Measurements from ENCODE around the gene LMO1. TPM values are rescaled to one million over a fixed set of nuclear protein-coding genes. Genes with fewer than 3 reads are reported as not detected.

Gene LMO1
- total RNA-seq, 1 donor from 2014 or later = 3.6 TPM

- ATAC-seq = no peak
- intact Hi-C loops (cut with DNase I) = no loop called here
- no peak for DNase-seq (ENCODE audit: missing footprints)
Observed at GRCh38 chr11:8253566-8253965, 10.1 kb downstream of the LMO1 start.

- DNase-seq (ENCODE audit: missing footprints) (no peak), ATAC-seq (no peak)
- intact Hi-C loops (cut with DNase I) = no loop called here
Observed at GRCh38 chr11:8252946-8253345, 10.7 kb downstream of the LMO1 start.

- no peak for DNase-seq (ENCODE audit: missing footprints)
- ATAC-seq = no peak
- intact Hi-C loops (cut with DNase I) = no loop called here
Observed at GRCh38 chr11:8252388-8252787, 11.3 kb downstream of the LMO1 start.

- ATAC-seq (no peak), DNase-seq (ENCODE audit: missing footprints) (no peak)
- intact Hi-C loops (cut with DNase I) = no loop called here
Observed at GRCh38 chr11:8251616-8252295, 11.9 kb downstream of the LMO1 start.

- intact Hi-C loops (cut with DNase I) = no loop called here
- DNase-seq (ENCODE audit: missing footprints) (no peak), ATAC-seq (no peak)
Observed at GRCh38 chr11:8250981-8251615, 12.6 kb downstream of the LMO1 start.

- ATAC-seq (no peak), DNase-seq (ENCODE audit: missing footprints) (no peak)
- intact Hi-C loops (cut with DNase I) = no loop called here
Observed at GRCh38 chr11:8250434-8250833, 13.2 kb downstream of the LMO1 start.

- intact Hi-C loops (cut with DNase I) = no loop called here
- no peak for DNase-seq (ENCODE audit: missing footprints)
- no peak for ATAC-seq
Observed at GRCh38 chr11:8249482-8249881, 14.2 kb downstream of the LMO1 start.

GRCh38 chr11:8248786-8249185, 14.9 kb downstream of the LMO1 start:
- DNase-seq (ENCODE audit: missing footprints) = no peak
- ATAC-seq = no peak

GRCh38 chr11:8247312-8247711, 16.4 kb downstream of the LMO1 start:
- intact Hi-C loops (cut with DNase I) = no loop called here
- ATAC-seq (no peak), DNase-seq (ENCODE audit: missing footprints) (no peak)

More at GRCh38 chr11:8248786-8249185, 14.9 kb downstream of the LMO1 start:
- intact Hi-C loops (cut with DNase I) = no loop called here

GRCh38 chr11:8243458-8243857, 20.2 kb downstream of the LMO1 start:
- intact Hi-C loops (cut with DNase I) = no loop called here
- DNase-seq (ENCODE audit: missing footprints) (no peak), ATAC-seq (no peak)

- intact Hi-C loops (cut with DNase I) = no loop called here
- DNase-seq (ENCODE audit: missing footprints) (no peak), ATAC-seq (no peak)
Observed at GRCh38 chr11:8242499-8243280, 21.0 kb downstream of the LMO1 start.

GRCh38 chr11:8242118-8242475, 21.6 kb downstream of the LMO1 start:
- DNase-seq (ENCODE audit: missing footprints) = no peak
- intact Hi-C loops (cut with DNase I) = no loop called here
- no peak for ATAC-seq

GRCh38 chr11:8241373-8242117, 22.1 kb downstream of the LMO1 start:
- ATAC-seq (no peak), DNase-seq (ENCODE audit: missing footprints) (no peak)
- intact Hi-C loops (cut with DNase I) = no loop called here

- DNase-seq (ENCODE audit: missing footprints) (no peak), ATAC-seq (no peak)
- intact Hi-C loops (cut with DNase I) = no loop called here
Observed at GRCh38 chr11:8239536-8240228, 24.0 kb downstream of the LMO1 start.

- no peak for ATAC-seq
- no peak for DNase-seq (ENCODE audit: missing footprints)
- intact Hi-C loops (cut with DNase I) = no loop called here
Observed at GRCh38 chr11:8239040-8239439, 24.6 kb downstream of the LMO1 start.

- intact Hi-C loops (cut with DNase I) = no loop called here
- no peak for ATAC-seq
- no peak for DNase-seq (ENCODE audit: missing footprints)
Observed at GRCh38 chr11:8237453-8237852, 26.2 kb downstream of the LMO1 start.

GRCh38 chr11:8235925-8236324, 27.8 kb downstream of the LMO1 start:
- intact Hi-C loops (cut with DNase I) = no loop called here
- no peak for DNase-seq (ENCODE audit: missing footprints)
- no peak for ATAC-seq

- DNase-seq (ENCODE audit: missing footprints) = no peak
- intact Hi-C loops (cut with DNase I) = no loop called here
- no peak for ATAC-seq
Observed at GRCh38 chr11:8234910-8235309, 28.8 kb downstream of the LMO1 start.

- DNase-seq (ENCODE audit: missing footprints) (no peak), ATAC-seq (peak; percentile 7)
- intact Hi-C loops (cut with DNase I) = no loop called here
Observed at GRCh38 chr11:8234425-8234821, 29.3 kb downstream of the LMO1 start.
